HCT116 (cell line): Measurements from ENCODE around the gene BAHCC1. TPM values are rescaled to one million over a fixed set of nuclear protein-coding genes. Genes with fewer than 3 reads are reported as not detected.

Source experiments
- ATAC-seq: fragments of 200-7000 bp; cut with Tn5 transposase; 2 replicates; pipeline ENCODE4 v1.9.1; 2020; ENCODE audit warnings: mild to moderate bottlenecking, moderate library complexity
- BruUV-seq: library from RNA; stranded (reverse); fragments of 400-500 nt; replicated peaks from 2 replicates; lab custom pipeline; 2021; lab: Mats Ljungman, UMichigan
- CTCF ChIA-PET: fragments of 300-600 bp; sonication (Branson Sonifier 250); formaldehyde crosslinking; loops from one replicate; lab custom pipeline; 2021; ENCODE audit warnings: antibody characterized with exemption; lab: Charles Lee
- POLR2A ChIA-PET: fragments of 300-600, 350-600 bp; sonication (Branson Sonifier 250); formaldehyde crosslinking; loops from one replicate; lab custom pipeline; 2021; ENCODE audit warnings: antibody characterized with exemption; lab: Charles Lee
- RAD21 ChIA-PET, 2 experiments: fragments of 300-600 bp; sonication (Branson Sonifier 250); formaldehyde crosslinking; loops; one replicate each; lab custom pipeline; 2023; ENCODE audit warnings: low total read pairs in 2 of 2; ENCODE audit not compliant: uncharacterized antibody in 2 of 2, unreplicated experiment in 2 of 2, low non-redundant PET in 1 of 2; lab: Charles Lee
- DNase-seq: peaks from one replicate; pipeline ENCODE4 v3.0.0-alpha.2; 2010; ENCODE audit warnings: low read depth, low spot score
- H2AFZ ChIP-seq: fragments of 200-600 bp; shearing (Covaris generic), sonication (generic); 2 replicates; pipeline ENCODE4 v1.6.1; 2017; ENCODE audit warnings: low read depth, mixed run types, mixed read lengths, antibody characterized with exemption, low read length; ENCODE audit not compliant: poor library complexity, severe bottlenecking
- H3K27ac ChIP-seq: 2 replicates; pipeline ENCODE4 v1.5.1; 2012; ENCODE audit warnings: low read depth, low read length
- H3K27me3 ChIP-seq: fragments of 200-600 bp; sonication (generic); 2 replicates; pipeline ENCODE4 v1.6.1; 2016; ENCODE audit warnings: mixed run types, low read length, mixed read lengths; ENCODE audit not compliant: insufficient read depth
- H3K36me3 ChIP-seq, 2 experiments: fragments of 200-500 bp in 1 of 2; fragments of 200-600 bp in 1 of 2; sonication (Bioruptor generic) in 1 of 2; sonication (generic) in 1 of 2; 2 replicates each; pipeline versions ENCODE4 v1.5.1 to v1.6.1; 2014 to 2016; ENCODE audit warnings: low read length in 2 of 2, inconsistent platforms in 1 of 2, mixed read lengths in 1 of 2, mixed run types in 1 of 2; ENCODE audit not compliant: insufficient read depth in 2 of 2, control insufficient read depth in 1 of 2
- H3K4me1 ChIP-seq, 2 experiments: fragments of 200-600 bp in 1 of 2; sonication (generic) in 1 of 2; 2 replicates each; pipeline versions ENCODE4 v1.5.1 to v1.6.1; 2012 to 2017; ENCODE audit warnings: low read length in 2 of 2, inconsistent platforms in 1 of 2, mild to moderate bottlenecking in 1 of 2, mixed read lengths in 1 of 2, mixed run types in 1 of 2, moderate library complexity in 1 of 2; ENCODE audit not compliant: insufficient read depth in 2 of 2, control insufficient read depth in 1 of 2
- H3K4me2 ChIP-seq: fragments of 200-600 bp; sonication (generic); 2 replicates; pipeline ENCODE4 v1.6.1; 2017; ENCODE audit warnings: mixed run types, low read length, mixed read lengths
- H3K4me3 ChIP-seq, 2 experiments: fragments of 200-600 bp in 1 of 2; sonication (generic) in 1 of 2; replicated peaks in 1 of 2; 2 replicates each; pipeline ENCODE4 v1.5.1; 2011 to 2016; ENCODE audit warnings: low read length in 2 of 2, control low read depth in 1 of 2, low read depth in 1 of 2, mild to moderate bottlenecking in 1 of 2, mixed read lengths in 1 of 2, mixed run types in 1 of 2
- H3K79me2 ChIP-seq: fragments of 200-600 bp; sonication (generic); 2 replicates; pipeline ENCODE4 v1.6.1; 2017; ENCODE audit warnings: mild to moderate bottlenecking, mixed run types, low read length, moderate library complexity, mixed read lengths; ENCODE audit not compliant: insufficient read depth
- H3K9ac ChIP-seq: fragments of 200-600 bp; sonication (generic); 2 replicates; pipeline ENCODE4 v1.6.1; 2016; ENCODE audit warnings: low read length, mixed read lengths
- H3K9me2 ChIP-seq: fragments of 200-600 bp; sonication (generic), shearing (Covaris generic); 2 replicates; pipeline ENCODE4 v1.6.1; 2017; ENCODE audit warnings: mixed run types, mild to moderate bottlenecking, moderate library complexity; ENCODE audit not compliant: insufficient read depth
- H3K9me3 ChIP-seq, 2 experiments: fragments of 200-500 bp in 1 of 2; fragments of 200-600 bp in 1 of 2; sonication (Bioruptor generic) in 1 of 2; sonication (generic) in 1 of 2; 2 replicates each; pipeline ENCODE4 v1.6.1; 2014 to 2017; ENCODE audit warnings: low read length in 2 of 2, mixed read lengths in 2 of 2, inconsistent platforms in 1 of 2, low read depth in 1 of 2, mild to moderate bottlenecking in 1 of 2, mixed run types in 1 of 2, moderate library complexity in 1 of 2; ENCODE audit not compliant: control insufficient read depth in 1 of 2, insufficient read depth in 1 of 2
- H4K20me1 ChIP-seq: fragments of 200-600 bp; sonication (generic), shearing (Covaris generic); 2 replicates; pipeline ENCODE4 v1.6.1; 2017; ENCODE audit warnings: mixed run types, mild to moderate bottlenecking, moderate library complexity; ENCODE audit not compliant: insufficient read depth
- FOSL1 ChIP-seq: IDR thresholded peaks from 2 replicates; pipeline ENCODE4 v1.6.1; 2012; ENCODE audit warnings: low read depth
- POLR2AphosphoS5 ChIP-seq: IDR thresholded peaks from 2 replicates; pipeline ENCODE4 v1.6.1; 2011; ENCODE audit warnings: mild to moderate bottlenecking, low read depth, low read length, moderate library complexity
- RAD21 ChIP-seq: IDR thresholded peaks from 2 replicates; pipeline ENCODE4 v1.6.1; 2012; ENCODE audit warnings: low read depth, mild to moderate bottlenecking
- intact Hi-C: fragments of 100-400 bp; cut with micrococcal nuclease; formaldehyde crosslinking; loops from 2 replicates; pipeline ENCODE4 v1.10.0; 2022
- total RNA-seq: library from RNA; stranded (reverse); gene quantifications from one replicate; pipeline ENCODE4 v1.2.1, GENCODE V29; 2021; ENCODE audit not compliant: unreplicated experiment
- TF ChIP-seq, protein P1 (sequence below): IDR thresholded peaks from 2 replicates; pipeline ENCODE4 v1.6.1; 2012
- TF ChIP-seq, protein P2 (sequence below): IDR thresholded peaks from 2 replicates; pipeline ENCODE4 v1.6.1; 2012; ENCODE audit warnings: low read depth
- TF ChIP-seq, protein P3 (sequence below): IDR thresholded peaks from 2 replicates; pipeline ENCODE4 v1.6.1; 2012

Gene BAHCC1
- total RNA-seq, 1 experiment from 2014 or later = 45.2 TPM

GRCh38 chr17:81414756-81415516 is 19.7 kb downstream of the BAHCC1 start:
- H3K4me2 ChIP-seq = no peak overlapping the region
- no peaks in the 10 kb centered on the region; the same call in 1 of the 2 replicates for H3K79me2 ChIP-seq
- H4K20me1 ChIP-seq = no peaks in the 10 kb centered on the region
- H3K4me1 ChIP-seq = peaks cover 28 to 42% of the 10 kb centered on the region in 2 experiments
- H2AFZ ChIP-seq = no peak overlapping the region
- RAD21 ChIA-PET = no interaction called here
- POLR2A ChIA-PET = no interaction called here
- no peak for ATAC-seq
- TF ChIP-seq POLR2AphosphoS5 = no peak
- TF ChIP-seq, protein P1, sequence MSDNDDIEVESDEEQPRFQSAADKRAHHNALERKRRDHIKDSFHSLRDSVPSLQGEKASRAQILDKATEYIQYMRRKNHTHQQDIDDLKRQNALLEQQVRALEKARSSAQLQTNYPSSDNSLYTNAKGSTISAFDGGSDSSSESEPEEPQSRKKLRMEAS = no peak
- TF ChIP-seq, protein P2, sequence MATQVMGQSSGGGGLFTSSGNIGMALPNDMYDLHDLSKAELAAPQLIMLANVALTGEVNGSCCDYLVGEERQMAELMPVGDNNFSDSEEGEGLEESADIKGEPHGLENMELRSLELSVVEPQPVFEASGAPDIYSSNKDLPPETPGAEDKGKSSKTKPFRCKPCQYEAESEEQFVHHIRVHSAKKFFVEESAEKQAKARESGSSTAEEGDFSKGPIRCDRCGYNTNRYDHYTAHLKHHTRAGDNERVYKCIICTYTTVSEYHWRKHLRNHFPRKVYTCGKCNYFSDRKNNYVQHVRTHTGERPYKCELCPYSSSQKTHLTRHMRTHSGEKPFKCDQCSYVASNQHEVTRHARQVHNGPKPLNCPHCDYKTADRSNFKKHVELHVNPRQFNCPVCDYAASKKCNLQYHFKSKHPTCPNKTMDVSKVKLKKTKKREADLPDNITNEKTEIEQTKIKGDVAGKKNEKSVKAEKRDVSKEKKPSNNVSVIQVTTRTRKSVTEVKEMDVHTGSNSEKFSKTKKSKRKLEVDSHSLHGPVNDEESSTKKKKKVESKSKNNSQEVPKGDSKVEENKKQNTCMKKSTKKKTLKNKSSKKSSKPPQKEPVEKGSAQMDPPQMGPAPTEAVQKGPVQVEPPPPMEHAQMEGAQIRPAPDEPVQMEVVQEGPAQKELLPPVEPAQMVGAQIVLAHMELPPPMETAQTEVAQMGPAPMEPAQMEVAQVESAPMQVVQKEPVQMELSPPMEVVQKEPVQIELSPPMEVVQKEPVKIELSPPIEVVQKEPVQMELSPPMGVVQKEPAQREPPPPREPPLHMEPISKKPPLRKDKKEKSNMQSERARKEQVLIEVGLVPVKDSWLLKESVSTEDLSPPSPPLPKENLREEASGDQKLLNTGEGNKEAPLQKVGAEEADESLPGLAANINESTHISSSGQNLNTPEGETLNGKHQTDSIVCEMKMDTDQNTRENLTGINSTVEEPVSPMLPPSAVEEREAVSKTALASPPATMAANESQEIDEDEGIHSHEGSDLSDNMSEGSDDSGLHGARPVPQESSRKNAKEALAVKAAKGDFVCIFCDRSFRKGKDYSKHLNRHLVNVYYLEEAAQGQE = no peak
- TF ChIP-seq, protein P3, sequence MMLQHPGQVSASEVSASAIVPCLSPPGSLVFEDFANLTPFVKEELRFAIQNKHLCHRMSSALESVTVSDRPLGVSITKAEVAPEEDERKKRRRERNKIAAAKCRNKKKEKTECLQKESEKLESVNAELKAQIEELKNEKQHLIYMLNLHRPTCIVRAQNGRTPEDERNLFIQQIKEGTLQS = no peak
- no peak for TF ChIP-seq RAD21
- TF ChIP-seq FOSL1 = no peak
- TF ChIP-seq, all 23 proteins: peak for 0
- no peaks in the 10 kb centered on the region for H3K27me3 ChIP-seq
- no peak overlapping the region for H3K27ac ChIP-seq
- no peaks in the 10 kb centered on the region for H3K9me3 ChIP-seq
- no peak overlapping the region for H3K9ac ChIP-seq
- CTCF ChIA-PET = no interaction called here
- intact Hi-C loops = no loop called here
- DNase-seq = no peak
- H3K9me2 ChIP-seq = no peaks in the 10 kb centered on the region
- no TSS peak for BruUV-seq
- H3K36me3 ChIP-seq = no peaks in the 10 kb centered on the region
- H3K4me3 ChIP-seq = no peak overlapping the region
